ENCODE measurements around the gene TTF1. TPM values are rescaled to one million over a fixed set of nuclear protein-coding genes. Genes with fewer than 3 reads are reported as not detected.

The TTF1 gene
- total RNA-seq, 8 experiments from 2014 or later: 9.6 to 27.4 (median 15.0) TPM

- in situ Hi-C loops (cut with MboI; ENCODE audit: low pct_unique_long_range_greater_than_20kb in 2 of 9, low sequenced_read_pairs in 9 of 9, unreplicated experiment in 9 of 9): loop anchor here in 3 of 9 experiments (5.0 to 25.0 kb wide), 3 partner anchors 157 to 402 kb away; no protein-coding TSS in a partner anchor
- Histone ChIP-seq H3K4me3 (peak within 1 kb of the TSS; percentile 20 to 43 (median 37)), H3K4me1 (replicated peaks in 1 of 2) (peaks cover 7 to 19% of the 10 kb centered on the region in 2 donors), H3K27ac (no peak within 1 kb of the TSS)
- WGBS, 10 experiments: 0 to 10% (median 0%) methylated on average over 1 to 12 of the region's 69 CpGs; no CpG with 5 or more reads in 3 of the 10 experiments
- peak; percentile 44 to 59 (median 50) for ATAC-seq (replicated peaks in 6 of 8)
Observed at GRCh38 chr9:132409828-132410528, 3.3 kb upstream of the TTF1 start, which contains the start of gene CFAP77. CFAP77 (plus strand) TSS chr9:132410211; CDS start chr9:132410272, 61 bp downstream.

GRCh38 chr9:132408521-132408920, 1.9 kb upstream of the TTF1 start:
- Histone ChIP-seq H3K27ac (no peak overlapping the region), H3K4me3 (no peak overlapping the region), H3K4me1 (replicated peaks in 1 of 2) (peaks cover 7 to 19% of the 10 kb centered on the region in 2 donors)
- 0 to 82% (median 69%) methylated on average over 1 to 5 of the region's 8 CpGs; no CpG with 5 or more reads in 4 of the 10 experiments for WGBS, 10 experiments
- in situ Hi-C loops (cut with MboI; ENCODE audit: low pct_unique_long_range_greater_than_20kb in 2 of 9, low sequenced_read_pairs in 9 of 9, unreplicated experiment in 9 of 9): loop anchor here in 1 of 9 experiments (25.0 kb wide), 1 partner anchor 404 kb away; no protein-coding TSS in a partner anchor
- no peak for ATAC-seq (replicated peaks in 6 of 8)

- ATAC-seq (replicated peaks in 6 of 8): no peak
- WGBS, 10 experiments: 58 to 93% (median 88%) methylated on average over 2 of the region's 2 CpGs; no CpG with 5 or more reads in 7 of the 10 experiments
- Histone ChIP-seq H3K4me1 (replicated peaks in 1 of 2) (peaks cover 7 to 19% of the 10 kb centered on the region in 2 donors), H3K4me3 (peak overlapping the region in 4 of 5 donors; percentile 69 to 97 (median 78)), H3K27ac (no peak overlapping the region)
- in situ Hi-C loops (cut with MboI; ENCODE audit: low pct_unique_long_range_greater_than_20kb in 2 of 9, low sequenced_read_pairs in 9 of 9, unreplicated experiment in 9 of 9): loop anchor here in 1 of 9 experiments (25.0 kb wide), 1 partner anchor 405 kb away; no protein-coding TSS in a partner anchor
Observed at GRCh38 chr9:132407196-132407595, 556 bp upstream of the TTF1 start.

GRCh38 chr9:132404228-132404881, 2.3 kb downstream of the TTF1 start:
- no peak overlapping the region for H3K4me3 ChIP-seq
- ATAC-seq (replicated peaks in 6 of 8): no peak
- no peak overlapping the region for H3K27ac ChIP-seq
- WGBS, 10 experiments: 26 to 93% (median 88%) methylated on average over 3 to 8 of the region's 9 CpGs
- in situ Hi-C loops (cut with MboI; ENCODE audit: low pct_unique_long_range_greater_than_20kb in 2 of 9, low sequenced_read_pairs in 9 of 9, unreplicated experiment in 9 of 9): loop anchor here in 1 of 9 experiments (25.0 kb wide), 1 partner anchor 408 kb away; no protein-coding TSS in a partner anchor
- H3K4me1 ChIP-seq (replicated peaks in 1 of 2): peaks cover 7% of the 10 kb centered on the region in 2 donors

- H3K27ac ChIP-seq: no peak overlapping the region
- H3K4me3 ChIP-seq: no peak overlapping the region
- no peak for ATAC-seq (replicated peaks in 6 of 8)
- peaks cover 7% of the 10 kb centered on the region in 2 donors for H3K4me1 ChIP-seq (replicated peaks in 1 of 2)
- in situ Hi-C loops (cut with MboI; ENCODE audit: low pct_unique_long_range_greater_than_20kb in 2 of 9, low sequenced_read_pairs in 9 of 9, unreplicated experiment in 9 of 9): loop anchor here in 1 of 9 experiments (25.0 kb wide), 1 partner anchor 410 kb away; no protein-coding TSS in a partner anchor
- WGBS, 10 experiments: 84 to 100% (median 99%) methylated on average over 1 to 4 of the region's 4 CpGs; no CpG with 5 or more reads in 2 of the 10 experiments
Observed at GRCh38 chr9:132401824-132402223, 4.8 kb downstream of the TTF1 start.

- Histone ChIP-seq H3K27ac (no peak overlapping the region), H3K4me1 (replicated peaks in 1 of 2) (no peaks in the 10 kb centered on the region), H3K4me3 (no peak overlapping the region)
- no peak for ATAC-seq (replicated peaks in 6 of 8)
- WGBS, 10 experiments: 65 to 100% (median 91%) methylated on average over 1 to 11 of the region's 11 CpGs; no CpG with 5 or more reads in 2 of the 10 experiments
- in situ Hi-C loops (cut with MboI; ENCODE audit: low pct_unique_long_range_greater_than_20kb in 2 of 9, low sequenced_read_pairs in 9 of 9, unreplicated experiment in 9 of 9): no loop called here
Observed at GRCh38 chr9:132395560-132395959, 11.1 kb downstream of the TTF1 start.

- ATAC-seq (replicated peaks in 6 of 8): no peak
- no peak overlapping the region for H3K27ac ChIP-seq
- WGBS, 10 experiments: 60 to 100% (median 90%) methylated on average over 1 to 8 of the region's 11 CpGs; no CpG with 5 or more reads in 2 of the 10 experiments
- H3K4me3 ChIP-seq: no peak overlapping the region
- in situ Hi-C loops (cut with MboI; ENCODE audit: low pct_unique_long_range_greater_than_20kb in 2 of 9, low sequenced_read_pairs in 9 of 9, unreplicated experiment in 9 of 9): no loop called here
- no peaks in the 10 kb centered on the region for H3K4me1 ChIP-seq (replicated peaks in 1 of 2)
Observed at GRCh38 chr9:132391449-132391848, 15.2 kb downstream of the TTF1 start.

GRCh38 chr9:132390966-132391365, 15.7 kb downstream of the TTF1 start:
- in situ Hi-C loops (cut with MboI; ENCODE audit: low pct_unique_long_range_greater_than_20kb in 2 of 9, low sequenced_read_pairs in 9 of 9, unreplicated experiment in 9 of 9): no loop called here
- ATAC-seq (replicated peaks in 6 of 8): no peak
- H3K4me3 ChIP-seq: no peak overlapping the region
- no peak overlapping the region for H3K27ac ChIP-seq
- 53 to 83% (median 77%) methylated on average over 3 to 7 of the region's 7 CpGs; no CpG with 5 or more reads in 1 of the 10 experiments for WGBS, 10 experiments
- H3K4me1 ChIP-seq (replicated peaks in 1 of 2): no peaks in the 10 kb centered on the region

- ATAC-seq (replicated peaks in 6 of 8): peak in 3 of 8 experiments; percentile 14 to 70 (median 32)
- no peak overlapping the region for H3K27ac ChIP-seq
- 25 to 100% (median 85%) methylated on average over 2 to 6 of the region's 7 CpGs; no CpG with 5 or more reads in 5 of the 10 experiments for WGBS, 10 experiments
- no peak overlapping the region for H3K4me3 ChIP-seq
- in situ Hi-C loops (cut with MboI; ENCODE audit: low pct_unique_long_range_greater_than_20kb in 2 of 9, low sequenced_read_pairs in 9 of 9, unreplicated experiment in 9 of 9): no loop called here
- no peaks in the 10 kb centered on the region for H3K4me1 ChIP-seq (replicated peaks in 1 of 2)
Observed at GRCh38 chr9:132387133-132387532, 19.5 kb downstream of the TTF1 start.

- Histone ChIP-seq H3K4me3 (no peak overlapping the region), H3K27ac (no peak overlapping the region), H3K4me1 (replicated peaks in 1 of 2) (no peaks in the 10 kb centered on the region)
- WGBS, 10 experiments: 76 to 100% (median 93%) methylated on average over 2 to 7 of the region's 8 CpGs; no CpG with 5 or more reads in 1 of the 10 experiments
- ATAC-seq (replicated peaks in 6 of 8): no peak
- in situ Hi-C loops (cut with MboI; ENCODE audit: low pct_unique_long_range_greater_than_20kb in 2 of 9, low sequenced_read_pairs in 9 of 9, unreplicated experiment in 9 of 9): no loop called here
Observed at GRCh38 chr9:132384376-132384775, 22.3 kb downstream of the TTF1 start.

- no peak overlapping the region for H3K27ac ChIP-seq
- in situ Hi-C loops (cut with MboI; ENCODE audit: low pct_unique_long_range_greater_than_20kb in 2 of 9, low sequenced_read_pairs in 9 of 9, unreplicated experiment in 9 of 9): no loop called here
- H3K4me3 ChIP-seq: no peak overlapping the region
- WGBS, 10 experiments: 83 to 100% (median 95%) methylated on average over 1 to 9 of the region's 10 CpGs; no CpG with 5 or more reads in 1 of the 10 experiments
- no peaks in the 10 kb centered on the region for H3K4me1 ChIP-seq (replicated peaks in 1 of 2)
- ATAC-seq (replicated peaks in 6 of 8): no peak
Observed at GRCh38 chr9:132383462-132383883, 23.2 kb downstream of the TTF1 start.

- Histone ChIP-seq H3K27ac (no peak overlapping the region), H3K4me1 (replicated peaks in 1 of 2) (no peaks in the 10 kb centered on the region), H3K4me3 (no peak overlapping the region)
- WGBS, 10 experiments: 89 to 100% (median 98%) methylated on average over 1 to 7 of the region's 9 CpGs; no CpG with 5 or more reads in 1 of the 10 experiments
- in situ Hi-C loops (cut with MboI; ENCODE audit: low pct_unique_long_range_greater_than_20kb in 2 of 9, low sequenced_read_pairs in 9 of 9, unreplicated experiment in 9 of 9): no loop called here
- ATAC-seq (replicated peaks in 6 of 8): no peak
Observed at GRCh38 chr9:132381966-132382541, 24.6 kb downstream of the TTF1 start.
